ENCODE data around the gene GPR37L1. TPM values are rescaled to one million over a fixed set of nuclear protein-coding genes. Genes with fewer than 3 reads are reported as not detected.

GPR37L1 gene
- total RNA-seq, 1 donor from 2014 or later: 0.05 TPM

- intact Hi-C loops (cut with micrococcal nuclease): no loop called here
- Histone ChIP-seq H3K36me3 (no peaks in the 10 kb centered on the region), H3K4me1 (peaks cover 4% of the 10 kb centered on the region), H3K27me3 (ENCODE audit: low read depth) (no peaks in the 10 kb centered on the region), H3K9me3 (replicated peaks) (no peaks in the 10 kb centered on the region), H3K4me3 (no peak overlapping the region), H3K27ac (replicated peaks) (no peak overlapping the region)
- TF ChIP-seq, protein P1, sequence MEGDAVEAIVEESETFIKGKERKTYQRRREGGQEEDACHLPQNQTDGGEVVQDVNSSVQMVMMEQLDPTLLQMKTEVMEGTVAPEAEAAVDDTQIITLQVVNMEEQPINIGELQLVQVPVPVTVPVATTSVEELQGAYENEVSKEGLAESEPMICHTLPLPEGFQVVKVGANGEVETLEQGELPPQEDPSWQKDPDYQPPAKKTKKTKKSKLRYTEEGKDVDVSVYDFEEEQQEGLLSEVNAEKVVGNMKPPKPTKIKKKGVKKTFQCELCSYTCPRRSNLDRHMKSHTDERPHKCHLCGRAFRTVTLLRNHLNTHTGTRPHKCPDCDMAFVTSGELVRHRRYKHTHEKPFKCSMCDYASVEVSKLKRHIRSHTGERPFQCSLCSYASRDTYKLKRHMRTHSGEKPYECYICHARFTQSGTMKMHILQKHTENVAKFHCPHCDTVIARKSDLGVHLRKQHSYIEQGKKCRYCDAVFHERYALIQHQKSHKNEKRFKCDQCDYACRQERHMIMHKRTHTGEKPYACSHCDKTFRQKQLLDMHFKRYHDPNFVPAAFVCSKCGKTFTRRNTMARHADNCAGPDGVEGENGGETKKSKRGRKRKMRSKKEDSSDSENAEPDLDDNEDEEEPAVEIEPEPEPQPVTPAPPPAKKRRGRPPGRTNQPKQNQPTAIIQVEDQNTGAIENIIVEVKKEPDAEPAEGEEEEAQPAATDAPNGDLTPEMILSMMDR (IDR thresholded peaks at IDR 0.05; ENCODE audit: borderline replicate concordance): no peak
- no peak for DNase-seq
Measured at GRCh38 chr1:202123336-202123813, 658 bp downstream of the GPR37L1 start.

DNA sequence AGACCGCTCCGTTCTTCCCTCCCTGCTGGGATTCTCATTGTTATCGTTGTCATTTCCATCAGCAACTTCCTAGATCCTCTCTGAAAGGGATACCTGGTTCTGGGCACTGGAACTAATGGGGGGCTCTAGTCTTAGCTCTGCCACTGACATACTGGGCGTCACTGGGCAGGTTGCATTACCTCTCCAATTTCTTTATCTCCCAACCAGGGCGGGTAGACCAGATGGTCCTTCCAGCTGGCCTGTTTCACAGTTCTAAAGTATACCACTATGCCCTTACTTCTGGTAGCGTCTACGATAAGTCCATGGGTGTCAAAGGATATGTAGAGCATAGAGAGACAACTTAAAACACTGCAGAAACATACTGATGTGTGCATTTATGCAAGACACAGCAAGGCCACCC is 1.4 kb downstream of the GPR37L1 start:
- intact Hi-C loops (cut with micrococcal nuclease): no loop called here
- no peak for DNase-seq
- Histone ChIP-seq H3K4me1 (peaks cover 4% of the 10 kb centered on the region), H3K9me3 (replicated peaks) (no peaks in the 10 kb centered on the region), H3K36me3 (no peaks in the 10 kb centered on the region), H3K4me3 (no peak overlapping the region), H3K27me3 (ENCODE audit: low read depth) (no peaks in the 10 kb centered on the region), H3K27ac (replicated peaks) (no peak overlapping the region)
- TF ChIP-seq, protein P1 (IDR thresholded peaks at IDR 0.05; ENCODE audit: borderline replicate concordance): no peak

DNA sequence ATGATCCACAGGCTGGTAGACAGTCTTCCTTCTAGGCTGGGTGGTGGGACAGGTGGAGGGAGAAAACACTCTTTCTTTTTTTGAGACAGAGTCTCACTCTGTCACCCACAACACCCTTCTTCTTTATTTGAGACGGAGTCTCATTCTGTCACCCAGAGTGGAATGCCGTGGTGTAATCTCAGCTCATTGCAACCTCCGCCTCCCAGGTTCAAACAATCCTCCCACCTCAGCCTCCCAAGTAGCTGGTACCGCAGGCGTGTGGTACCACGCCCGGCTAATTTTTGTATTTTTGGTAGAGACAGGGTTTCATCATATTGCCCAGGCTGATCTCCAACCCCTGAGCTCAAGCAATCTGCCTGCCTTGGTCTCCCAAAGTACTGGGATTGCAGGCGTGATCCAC is 2.9 kb downstream of the GPR37L1 start:
- no peaks in the 10 kb centered on the region for H3K36me3 ChIP-seq
- H3K27me3 ChIP-seq (ENCODE audit: low read depth): no peaks in the 10 kb centered on the region
- TF ChIP-seq, protein P1 (IDR thresholded peaks at IDR 0.05; ENCODE audit: borderline replicate concordance): no peak
- H3K4me1 ChIP-seq: peaks cover 8% of the 10 kb centered on the region
- H3K27ac ChIP-seq (replicated peaks): no peak overlapping the region
- no peak overlapping the region for H3K4me3 ChIP-seq
- intact Hi-C loops (cut with micrococcal nuclease): no loop called here
- H3K9me3 ChIP-seq (replicated peaks): no peaks in the 10 kb centered on the region
- DNase-seq: no peak

DNA sequence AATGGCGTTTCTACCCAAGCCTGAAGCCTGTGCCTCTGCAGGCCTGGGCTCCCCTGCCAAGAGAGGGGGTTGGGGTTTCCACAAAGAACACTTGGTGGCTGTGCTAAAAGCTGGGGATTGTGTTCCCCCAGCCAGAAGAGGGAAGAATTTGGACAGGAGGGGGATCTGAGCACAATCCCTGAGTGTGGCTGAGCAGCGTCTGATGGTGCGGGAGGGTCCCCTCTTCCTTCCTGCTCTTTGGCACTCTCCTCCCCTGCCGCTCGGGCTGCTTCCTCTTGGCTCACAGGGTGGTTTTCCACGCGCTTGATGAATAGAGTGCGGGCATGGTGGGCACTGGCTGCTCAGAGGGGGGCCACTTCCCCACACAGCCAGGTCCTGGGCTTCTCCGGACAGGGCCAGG is 3.7 kb downstream of the GPR37L1 start:
- Histone ChIP-seq H3K27me3 (ENCODE audit: low read depth) (no peaks in the 10 kb centered on the region), H3K27ac (replicated peaks) (no peak overlapping the region), H3K9me3 (replicated peaks) (no peaks in the 10 kb centered on the region), H3K4me3 (no peak overlapping the region), H3K36me3 (no peaks in the 10 kb centered on the region), H3K4me1 (peaks cover 9% of the 10 kb centered on the region)
- no peak for DNase-seq
- intact Hi-C loops (cut with micrococcal nuclease): no loop called here
- TF ChIP-seq, protein P1 (IDR thresholded peaks at IDR 0.05; ENCODE audit: borderline replicate concordance): no peak

GRCh38 chr1:202127061-202127460 is 4.3 kb downstream of the GPR37L1 start:
- intact Hi-C loops (cut with micrococcal nuclease): no loop called here
- no peaks in the 10 kb centered on the region for H3K36me3 ChIP-seq
- DNase-seq: no peak
- no peaks in the 10 kb centered on the region for H3K27me3 ChIP-seq (ENCODE audit: low read depth)
- H3K4me3 ChIP-seq: no peak overlapping the region
- H3K27ac ChIP-seq (replicated peaks): no peak overlapping the region
- H3K9me3 ChIP-seq (replicated peaks): no peaks in the 10 kb centered on the region
- TF ChIP-seq, protein P1 (IDR thresholded peaks at IDR 0.05; ENCODE audit: borderline replicate concordance): no peak
- H3K4me1 ChIP-seq: peaks cover 16% of the 10 kb centered on the region

Data from left ventricle myocardium inferior (tissue), 1 donor.